HepG2 (cell line): ENCODE measurements around the gene APOLD1.

ENCODE experiments used
- TAF1 ChIP-seq: sonication (generic); formaldehyde crosslinking; IDR thresholded peaks from 2 replicates; pipeline ENCODE4 v1.4.0; 2020; ENCODE audit warnings: missing genetic modification reagents
- ZNF589 ChIP-seq: sonication (generic); formaldehyde crosslinking; conservative IDR thresholded peaks from 2 replicates; pipeline ENCODE4 v1.8.0; 2022; ENCODE audit warnings: mild to moderate bottlenecking, moderate library complexity, missing genetic modification reagents
- TF ChIP-seq, protein P1 (sequence below): sonication (generic); formaldehyde crosslinking; IDR thresholded peaks from 2 replicates; pipeline ENCODE4 v1.8.0; 2022; ENCODE audit warnings: missing genetic modification reagents, mild to moderate bottlenecking, inconsistent platforms, borderline replicate concordance

DNA sequence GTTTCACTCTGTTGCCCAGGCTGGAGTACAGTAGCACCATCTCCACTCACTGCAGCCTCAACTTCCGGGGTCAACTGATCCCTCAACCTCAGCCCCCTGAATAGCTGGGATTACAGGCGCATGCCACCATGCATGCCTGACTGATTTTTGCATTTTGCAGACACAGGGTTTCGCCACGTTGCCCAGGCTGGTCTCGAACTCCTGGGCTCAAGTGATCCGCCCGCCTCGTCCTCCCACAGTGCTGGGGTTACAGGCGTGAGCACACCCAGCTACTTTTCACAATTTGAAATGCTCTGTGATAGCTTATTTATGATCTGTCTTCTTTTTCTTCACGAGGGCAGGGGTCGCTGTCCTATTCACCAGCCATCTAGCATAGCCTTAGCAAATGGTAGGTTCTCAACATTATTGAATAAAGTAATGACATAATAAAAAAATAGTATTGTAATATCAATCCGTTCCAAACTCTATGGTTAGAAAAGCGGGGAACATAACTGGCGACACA lies 27.2 kb downstream of the APOLD1 start:
- TF ChIP-seq TAF1: no peak
- TF ChIP-seq, protein P1, sequence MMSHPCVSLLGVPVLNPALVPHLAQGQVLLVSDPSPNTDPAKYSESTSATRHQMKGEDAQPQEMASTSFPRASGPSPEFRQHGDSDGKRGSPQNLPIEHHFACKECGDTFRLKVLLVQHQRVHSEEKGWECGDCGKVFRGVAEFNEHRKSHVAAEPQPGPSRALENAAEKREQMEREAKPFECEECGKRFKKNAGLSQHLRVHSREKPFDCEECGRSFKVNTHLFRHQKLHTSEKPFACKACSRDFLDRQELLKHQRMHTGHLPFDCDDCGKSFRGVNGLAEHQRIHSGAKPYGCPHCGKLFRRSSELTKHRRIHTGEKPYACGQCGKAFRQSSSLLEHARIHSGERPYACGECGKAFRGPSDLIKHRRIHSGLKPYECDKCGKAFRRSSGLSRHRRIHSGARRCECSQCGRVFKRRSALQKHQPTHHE: no peak
- no peak for TF ChIP-seq ZNF589
